Ovary (tissue), 3 donors: ENCODE results near the gene FBXL22.

Experiments
- CTCF ChIP-seq, 3 donors: fragments of 450-650 bp in 2 of 3; fragments of 200-600 bp in 1 of 3; IDR thresholded peaks; one replicate each; pipeline versions ENCODE4 v1.5.1 to v1.8.0; 2016 to 2022; ENCODE audit warnings: antibody characterized with exemption in 3 of 3, mild to moderate bottlenecking in 1 of 3
- EP300 ChIP-seq: sonication (generic); formaldehyde crosslinking; IDR thresholded peaks from one replicate; pipeline ENCODE4 v1.6.1; 2017; ENCODE audit warnings: antibody characterized with exemption
- POLR2A ChIP-seq: fragments of 450-650 bp; IDR thresholded peaks from one replicate; pipeline ENCODE4 v1.6.1; 2017; ENCODE audit warnings: antibody characterized with exemption, mild to moderate bottlenecking, moderate library complexity
- donor health status: DM: no; HTN: no; CAD: no.

GRCh38 chr15:63595065-63595464 lies 2.1 kb upstream of the FBXL22 start:
- TF ChIP-seq CTCF (IDR thresholded peaks at IDR 0.05) = no peak
- TF ChIP-seq EP300 = no peak
- TF ChIP-seq POLR2A = no peak
